Left forelimb (tissue), 1 donor: ENCODE results near the gene TPRG1.
"Not testable (repeated sequence)": the region's sequence is repeated elsewhere in the genome, so short reads cannot be mapped to it uniquely, and the experiment has no call there.

ENCODE experiments used
- DNase-seq: peaks from one replicate; pipeline ENCODE4 v3.0.0-alpha.2; 2018; ENCODE audit warnings: low spot score

TPRG1 gene

DNA sequence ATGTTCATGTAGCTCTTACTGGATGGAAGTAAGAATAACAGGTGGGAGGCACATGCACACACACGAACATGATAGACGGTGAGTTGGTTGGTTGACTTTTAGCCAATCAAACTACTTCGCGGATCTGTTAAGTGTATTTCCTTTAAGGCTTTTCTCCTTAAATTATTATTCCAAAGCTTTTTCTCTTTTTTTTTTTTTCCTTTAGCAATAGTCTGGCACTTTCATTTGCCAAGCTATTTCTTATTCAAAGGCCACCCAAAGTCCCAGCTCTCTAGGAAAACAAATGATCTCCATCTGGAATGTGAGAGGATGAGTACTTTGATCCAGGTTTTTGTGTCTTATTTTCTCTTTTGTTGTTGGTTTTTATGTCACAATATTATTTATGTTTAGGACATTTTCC, 141.1 kb downstream of the TPRG1 start:
- no peak for DNase-seq

GRCh38 chr3:189316296-189317019, 144.7 kb downstream of the TPRG1 start:
- no peak for DNase-seq

DNA sequence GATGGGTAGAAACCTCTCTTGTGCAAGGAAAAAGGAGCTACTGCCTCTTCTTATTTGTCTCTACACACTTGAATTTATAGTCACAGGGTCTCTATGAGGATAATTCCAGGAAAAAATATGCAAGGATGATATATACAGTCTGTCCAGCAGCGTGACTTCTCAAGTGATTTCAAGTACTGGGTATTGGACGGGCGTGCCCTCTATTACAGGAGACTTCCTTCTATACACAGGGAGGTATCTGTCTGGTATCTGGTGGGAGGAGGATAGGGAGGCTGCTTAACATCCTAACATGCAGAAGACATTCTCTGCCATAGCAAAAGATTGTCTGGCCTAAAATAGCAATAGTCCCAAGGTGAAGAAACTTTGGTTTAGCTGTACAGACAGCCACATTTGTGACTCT, 146.1 kb downstream of the TPRG1 start:
- DNase-seq, result no peak

DNA sequence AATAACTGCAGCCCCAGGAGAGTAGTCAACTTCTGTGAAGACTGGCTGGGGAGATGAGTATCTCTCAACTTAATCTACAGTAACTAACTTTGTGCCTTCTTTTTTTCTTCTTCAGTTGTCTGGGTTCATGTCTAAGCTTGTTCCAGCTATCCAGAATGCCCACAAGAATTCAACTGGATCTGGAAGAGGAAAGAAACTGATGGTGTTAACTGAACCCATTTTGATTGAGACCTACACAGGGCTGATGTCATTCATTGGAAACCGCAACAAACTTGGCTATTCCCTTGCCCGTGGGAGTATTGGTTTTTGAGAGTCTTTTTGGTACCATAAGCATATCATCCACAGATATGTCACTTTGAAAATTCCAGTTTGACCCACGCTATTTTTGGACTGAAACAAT, 148.7 kb downstream of the TPRG1 start:
- no peak for DNase-seq

GRCh38 chr3:189322339-189322738, 150.6 kb downstream of the TPRG1 start:
- DNase-seq, result no peak

- no peak for DNase-seq
These were observed 152.9 kb downstream of the TPRG1 start for GRCh38 chr3:189324538-189325138.

GRCh38 chr3:189325454-189325853, 153.7 kb downstream of the TPRG1 start:
- no peak for DNase-seq

- not testable (repeated sequence) for DNase-seq
These were observed 157.9 kb downstream of the TPRG1 start for GRCh38 chr3:189329630-189330029.

DNA sequence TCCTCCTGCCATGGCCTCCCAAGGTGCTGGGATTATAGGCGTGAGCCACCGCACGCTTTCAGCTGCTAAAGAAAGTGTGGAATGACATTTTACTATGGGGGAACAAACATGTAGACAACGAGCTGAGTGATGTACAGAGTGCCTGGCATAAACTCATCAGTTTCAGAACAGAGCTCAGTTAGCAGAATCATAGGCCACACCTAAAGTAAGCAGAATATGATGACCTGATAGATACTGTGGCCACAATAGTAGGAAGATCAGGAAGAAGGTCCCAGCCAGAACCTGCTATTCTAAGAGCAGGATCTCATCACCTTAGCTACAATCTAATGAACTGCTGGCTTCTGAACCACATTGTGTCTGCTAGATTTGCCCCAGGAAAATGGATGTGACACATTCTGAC, 158.3 kb downstream of the TPRG1 start:
- no peak for DNase-seq

DNA sequence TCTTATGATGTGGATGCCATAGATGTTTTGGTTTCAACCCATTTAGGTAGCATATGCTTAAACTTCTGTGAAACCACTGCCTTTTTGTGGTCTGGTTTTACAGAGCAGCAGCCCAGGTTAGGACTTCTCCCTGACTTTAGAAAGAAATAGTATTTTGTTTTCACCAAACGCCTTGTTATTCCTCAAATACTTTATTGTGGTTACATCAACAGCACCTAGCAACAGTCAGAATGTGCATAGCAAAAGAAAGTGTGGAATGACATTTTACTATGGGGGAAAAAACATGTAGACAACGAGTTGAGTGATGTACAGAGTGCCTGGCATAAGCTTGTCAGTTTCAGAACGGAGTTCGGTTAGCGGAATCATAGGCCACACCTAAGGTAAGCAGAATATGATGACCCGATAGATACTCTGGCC, 159.2 kb downstream of the TPRG1 start:
- DNase-seq, result no peak

GRCh38 chr3:189334064-189334920, 162.5 kb downstream of the TPRG1 start:
- DNase-seq, result no peak

DNA sequence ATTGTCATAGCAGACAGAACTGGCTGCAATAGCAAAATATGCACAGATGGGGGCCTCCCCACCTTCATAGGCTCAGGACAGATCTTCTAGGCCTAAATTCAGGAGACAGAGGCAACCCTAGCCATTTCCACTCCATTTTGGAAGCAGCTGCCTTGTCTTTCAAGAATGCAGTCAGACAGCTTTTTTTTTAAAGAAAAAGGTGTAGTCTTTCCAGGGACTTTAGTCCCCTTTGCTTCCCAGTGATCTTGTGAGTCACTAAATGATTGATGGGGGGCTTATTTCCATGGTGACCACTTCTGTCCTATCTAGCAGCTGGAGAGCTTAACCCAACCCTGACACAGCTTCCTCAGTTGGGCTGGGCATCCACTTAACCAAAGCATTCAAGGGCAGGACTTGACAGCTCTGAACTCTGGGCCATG, 165.9 kb downstream of the TPRG1 start:
- DNase-seq, result no peak

- no peak for DNase-seq
These were observed 166.6 kb downstream of the TPRG1 start for GRCh38 chr3:189338366-189338765.

- DNase-seq, result no peak
These were observed 168.2 kb downstream of the TPRG1 start for GRCh38 chr3:189339996-189340395.

DNA sequence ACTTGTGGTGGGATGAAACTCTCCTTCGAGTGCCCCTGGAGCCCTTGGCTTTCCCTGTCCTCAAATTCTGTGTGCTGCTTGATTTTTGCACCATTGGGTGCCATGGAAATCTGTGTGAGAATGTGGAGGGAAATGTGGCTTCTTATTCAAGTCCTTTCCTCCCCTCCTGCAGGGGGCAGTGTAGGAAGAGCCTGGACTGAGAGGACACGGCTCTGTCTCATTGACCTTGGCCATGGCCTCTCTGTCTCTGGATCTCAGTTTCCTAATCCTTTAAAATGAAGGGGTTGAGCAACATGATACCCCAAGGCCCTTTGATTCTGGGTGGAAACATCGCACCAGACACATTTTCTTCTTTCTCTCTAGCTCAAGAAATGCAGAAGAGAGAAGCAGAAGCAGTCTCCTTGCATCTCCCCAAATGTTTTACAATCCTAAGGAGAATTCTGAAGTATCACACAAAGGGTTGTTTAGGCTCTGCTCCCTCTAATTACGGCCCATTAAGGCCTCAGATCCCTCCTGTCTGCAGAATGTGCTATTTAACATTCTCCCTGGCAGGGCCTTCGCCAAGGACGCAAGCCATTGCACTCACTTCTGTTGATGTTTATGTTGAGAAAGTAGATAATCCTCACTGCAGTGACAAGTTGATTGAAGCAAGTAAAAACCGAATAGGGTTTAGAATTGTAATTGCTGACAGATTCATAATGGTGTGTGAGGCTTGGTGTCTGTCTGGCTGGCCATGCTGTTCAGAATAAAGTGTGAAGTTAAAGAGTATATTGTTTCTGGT, 169.1 kb downstream of the TPRG1 start:
- no peak for DNase-seq

DNA sequence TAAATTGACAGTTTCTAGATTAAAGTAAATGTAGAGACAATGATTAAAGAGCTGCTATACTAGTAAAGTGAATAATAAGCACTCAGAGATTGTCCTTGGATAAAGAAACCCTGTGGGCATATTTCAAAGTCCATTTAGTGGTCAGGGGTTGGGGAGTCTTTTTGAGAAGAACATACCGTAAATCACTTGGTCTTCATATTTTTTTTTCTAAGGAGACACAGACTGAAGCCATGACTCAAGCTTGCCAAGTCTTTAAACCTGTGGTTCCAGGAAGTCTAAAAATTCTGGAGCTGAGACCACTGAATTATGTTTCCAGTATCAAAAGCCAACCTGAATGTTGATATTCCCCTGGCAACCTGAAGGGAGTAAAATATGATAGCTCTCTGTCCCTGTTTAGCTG, 171.0 kb downstream of the TPRG1 start:
- DNase-seq, result no peak

- no peak for DNase-seq
These were observed 173.2 kb downstream of the TPRG1 start for GRCh38 chr3:189344996-189345395.

- no peak for DNase-seq
These were observed 178.0 kb downstream of the TPRG1 start for GRCh38 chr3:189349772-189350171.

DNA sequence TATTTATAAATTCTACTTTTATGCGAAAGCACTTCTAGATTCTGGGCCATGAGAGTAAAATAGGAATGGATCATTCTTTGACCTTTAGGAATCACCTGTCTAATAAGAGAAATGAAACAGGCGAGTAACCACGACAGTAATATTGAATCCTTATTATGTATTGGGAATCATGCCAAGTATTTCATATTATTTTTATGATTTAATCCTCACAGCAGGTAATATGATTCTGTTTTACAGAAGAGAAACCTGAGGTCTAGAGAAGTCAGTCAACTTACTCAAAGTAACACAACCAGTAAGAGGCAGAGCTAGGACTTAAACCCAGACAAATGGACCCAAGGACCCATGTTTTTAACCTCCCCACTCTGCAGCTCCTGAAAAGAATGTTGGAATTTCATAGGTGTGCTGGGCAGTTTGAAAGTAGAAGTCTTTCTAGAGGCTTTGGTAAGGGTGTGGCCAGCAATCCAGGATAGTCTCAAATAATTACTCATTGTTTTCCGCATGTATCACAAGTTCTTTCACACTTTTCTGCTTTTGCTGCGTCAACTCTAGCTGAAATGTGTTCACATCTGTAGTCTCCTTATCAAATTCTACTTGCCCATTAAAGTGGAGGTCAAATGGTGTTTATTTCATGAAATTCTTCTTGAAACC, 181.7 kb downstream of the TPRG1 start:
- no peak for DNase-seq

GRCh38 chr3:189353988-189354889, 182.5 kb downstream of the TPRG1 start:
- DNase-seq, result no peak

DNA sequence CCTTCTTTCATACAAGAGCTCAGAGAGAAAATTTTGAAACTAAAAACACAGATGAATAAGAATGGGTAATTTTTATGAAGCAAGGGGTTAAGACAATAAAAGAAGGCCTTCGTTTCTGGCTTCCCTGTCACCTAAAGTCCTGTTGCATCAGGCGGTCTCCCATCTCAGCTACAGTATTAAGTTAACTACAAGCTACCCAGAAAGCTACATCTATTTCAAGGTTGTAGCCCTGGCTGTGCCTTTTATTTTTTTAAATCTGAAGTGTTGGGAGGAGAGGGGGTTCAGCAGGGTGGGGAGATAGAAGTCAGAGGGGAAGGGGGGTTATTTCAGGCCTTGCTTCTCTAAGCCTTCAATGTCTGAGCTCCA, 183.3 kb downstream of the TPRG1 start:
- DNase-seq, result no peak
